Astrocyte (in vitro differentiated cells and primary cell): ENCODE data around the gene ADNP2.

Source experiments
- EZH2 ChIP-seq: IDR thresholded peaks from 2 replicates; pipeline ENCODE4 v1.6.1; 2012; ENCODE audit warnings: mild to moderate bottlenecking, low read length, inconsistent platforms; ENCODE audit not compliant: insufficient read depth
- TF ChIP-seq, protein P1 (sequence below): IDR thresholded peaks from 2 replicates; pipeline ENCODE4 v1.5.1; 2011; ENCODE audit warnings: low read depth, mild to moderate bottlenecking, inconsistent platforms, low read length, moderate library complexity; ENCODE audit not compliant: insufficient read depth

DNA sequence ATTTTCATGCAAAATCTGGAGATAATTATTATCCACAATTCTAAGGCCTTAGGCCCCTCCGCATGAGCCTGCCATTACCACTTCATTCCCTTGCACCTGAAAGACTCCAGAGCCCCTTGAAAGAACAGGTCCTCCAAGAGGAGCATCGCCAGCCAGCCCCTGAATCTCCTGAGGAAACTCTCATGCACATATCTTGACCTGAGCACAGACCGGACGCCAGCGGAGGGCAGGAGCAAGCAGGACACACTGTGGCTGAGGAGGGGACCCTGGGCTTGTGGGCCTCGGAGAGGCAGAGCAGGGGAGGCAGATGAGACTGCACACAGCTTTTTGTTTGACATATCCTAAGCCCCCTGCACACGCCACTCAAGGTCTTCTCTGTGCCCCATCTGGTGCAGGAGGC, 13.6 kb upstream of the ADNP2 start:
- TF ChIP-seq, protein P1, sequence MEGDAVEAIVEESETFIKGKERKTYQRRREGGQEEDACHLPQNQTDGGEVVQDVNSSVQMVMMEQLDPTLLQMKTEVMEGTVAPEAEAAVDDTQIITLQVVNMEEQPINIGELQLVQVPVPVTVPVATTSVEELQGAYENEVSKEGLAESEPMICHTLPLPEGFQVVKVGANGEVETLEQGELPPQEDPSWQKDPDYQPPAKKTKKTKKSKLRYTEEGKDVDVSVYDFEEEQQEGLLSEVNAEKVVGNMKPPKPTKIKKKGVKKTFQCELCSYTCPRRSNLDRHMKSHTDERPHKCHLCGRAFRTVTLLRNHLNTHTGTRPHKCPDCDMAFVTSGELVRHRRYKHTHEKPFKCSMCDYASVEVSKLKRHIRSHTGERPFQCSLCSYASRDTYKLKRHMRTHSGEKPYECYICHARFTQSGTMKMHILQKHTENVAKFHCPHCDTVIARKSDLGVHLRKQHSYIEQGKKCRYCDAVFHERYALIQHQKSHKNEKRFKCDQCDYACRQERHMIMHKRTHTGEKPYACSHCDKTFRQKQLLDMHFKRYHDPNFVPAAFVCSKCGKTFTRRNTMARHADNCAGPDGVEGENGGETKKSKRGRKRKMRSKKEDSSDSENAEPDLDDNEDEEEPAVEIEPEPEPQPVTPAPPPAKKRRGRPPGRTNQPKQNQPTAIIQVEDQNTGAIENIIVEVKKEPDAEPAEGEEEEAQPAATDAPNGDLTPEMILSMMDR: no peak
- TF ChIP-seq EZH2: no peak
